HCT116 (cell line): ENCODE data around the gene ASCC1. TPM values are rescaled to one million over a fixed set of nuclear protein-coding genes. Genes with fewer than 3 reads are reported as not detected.

Source experiments
- ATAC-seq: fragments of 200-7000 bp; cut with Tn5 transposase; 2 replicates; pipeline ENCODE4 v1.9.1; 2020; ENCODE audit warnings: mild to moderate bottlenecking, moderate library complexity
- BruUV-seq: library from RNA; stranded (reverse); fragments of 400-500 nt; replicated peaks from 2 replicates; lab custom pipeline; 2021; lab: Mats Ljungman, UMichigan
- CTCF ChIA-PET: fragments of 300-600 bp; sonication (Branson Sonifier 250); formaldehyde crosslinking; loops from one replicate; lab custom pipeline; 2021; ENCODE audit warnings: antibody characterized with exemption; lab: Charles Lee
- POLR2A ChIA-PET: fragments of 300-600, 350-600 bp; sonication (Branson Sonifier 250); formaldehyde crosslinking; loops from one replicate; lab custom pipeline; 2021; ENCODE audit warnings: antibody characterized with exemption; lab: Charles Lee
- RAD21 ChIA-PET, 2 experiments: fragments of 300-600 bp; sonication (Branson Sonifier 250); formaldehyde crosslinking; loops; one replicate each; lab custom pipeline; 2023; ENCODE audit warnings: low total read pairs in 2 of 2; ENCODE audit not compliant: uncharacterized antibody in 2 of 2, unreplicated experiment in 2 of 2, low non-redundant PET in 1 of 2; lab: Charles Lee
- DNase-seq: peaks from one replicate; pipeline ENCODE4 v3.0.0-alpha.2; 2010; ENCODE audit warnings: low read depth, low spot score
- H2AFZ ChIP-seq: fragments of 200-600 bp; shearing (Covaris generic), sonication (generic); 2 replicates; pipeline ENCODE4 v1.6.1; 2017; ENCODE audit warnings: low read depth, mixed run types, mixed read lengths, antibody characterized with exemption, low read length; ENCODE audit not compliant: poor library complexity, severe bottlenecking
- H3K27ac ChIP-seq: 2 replicates; pipeline ENCODE4 v1.5.1; 2012; ENCODE audit warnings: low read depth, low read length
- H3K27me3 ChIP-seq: fragments of 200-600 bp; sonication (generic); 2 replicates; pipeline ENCODE4 v1.6.1; 2016; ENCODE audit warnings: mixed run types, low read length, mixed read lengths; ENCODE audit not compliant: insufficient read depth
- H3K36me3 ChIP-seq, 2 experiments: fragments of 200-500 bp in 1 of 2; fragments of 200-600 bp in 1 of 2; sonication (Bioruptor generic) in 1 of 2; sonication (generic) in 1 of 2; 2 replicates each; pipeline versions ENCODE4 v1.5.1 to v1.6.1; 2014 to 2016; ENCODE audit warnings: low read length in 2 of 2, inconsistent platforms in 1 of 2, mixed read lengths in 1 of 2, mixed run types in 1 of 2; ENCODE audit not compliant: insufficient read depth in 2 of 2, control insufficient read depth in 1 of 2
- H3K4me1 ChIP-seq, 2 experiments: fragments of 200-600 bp in 1 of 2; sonication (generic) in 1 of 2; 2 replicates each; pipeline versions ENCODE4 v1.5.1 to v1.6.1; 2012 to 2017; ENCODE audit warnings: low read length in 2 of 2, inconsistent platforms in 1 of 2, mild to moderate bottlenecking in 1 of 2, mixed read lengths in 1 of 2, mixed run types in 1 of 2, moderate library complexity in 1 of 2; ENCODE audit not compliant: insufficient read depth in 2 of 2, control insufficient read depth in 1 of 2
- H3K4me2 ChIP-seq: fragments of 200-600 bp; sonication (generic); 2 replicates; pipeline ENCODE4 v1.6.1; 2017; ENCODE audit warnings: mixed run types, low read length, mixed read lengths
- H3K4me3 ChIP-seq, 2 experiments: fragments of 200-600 bp in 1 of 2; sonication (generic) in 1 of 2; replicated peaks in 1 of 2; 2 replicates each; pipeline ENCODE4 v1.5.1; 2011 to 2016; ENCODE audit warnings: low read length in 2 of 2, control low read depth in 1 of 2, low read depth in 1 of 2, mild to moderate bottlenecking in 1 of 2, mixed read lengths in 1 of 2, mixed run types in 1 of 2
- H3K79me2 ChIP-seq: fragments of 200-600 bp; sonication (generic); 2 replicates; pipeline ENCODE4 v1.6.1; 2017; ENCODE audit warnings: mild to moderate bottlenecking, mixed run types, low read length, moderate library complexity, mixed read lengths; ENCODE audit not compliant: insufficient read depth
- H3K9ac ChIP-seq: fragments of 200-600 bp; sonication (generic); 2 replicates; pipeline ENCODE4 v1.6.1; 2016; ENCODE audit warnings: low read length, mixed read lengths
- H3K9me2 ChIP-seq: fragments of 200-600 bp; sonication (generic), shearing (Covaris generic); 2 replicates; pipeline ENCODE4 v1.6.1; 2017; ENCODE audit warnings: mixed run types, mild to moderate bottlenecking, moderate library complexity; ENCODE audit not compliant: insufficient read depth
- H3K9me3 ChIP-seq, 2 experiments: fragments of 200-500 bp in 1 of 2; fragments of 200-600 bp in 1 of 2; sonication (Bioruptor generic) in 1 of 2; sonication (generic) in 1 of 2; 2 replicates each; pipeline ENCODE4 v1.6.1; 2014 to 2017; ENCODE audit warnings: low read length in 2 of 2, mixed read lengths in 2 of 2, inconsistent platforms in 1 of 2, low read depth in 1 of 2, mild to moderate bottlenecking in 1 of 2, mixed run types in 1 of 2, moderate library complexity in 1 of 2; ENCODE audit not compliant: control insufficient read depth in 1 of 2, insufficient read depth in 1 of 2
- H4K20me1 ChIP-seq: fragments of 200-600 bp; sonication (generic), shearing (Covaris generic); 2 replicates; pipeline ENCODE4 v1.6.1; 2017; ENCODE audit warnings: mixed run types, mild to moderate bottlenecking, moderate library complexity; ENCODE audit not compliant: insufficient read depth
- CBX3 ChIP-seq: IDR thresholded peaks from 2 replicates; pipeline ENCODE4 v1.6.1; 2012; ENCODE audit warnings: low read depth
- ELF1 ChIP-seq: IDR thresholded peaks from 2 replicates; pipeline ENCODE4 v1.6.1; 2012; ENCODE audit warnings: low read depth, borderline replicate concordance
- FOSL1 ChIP-seq: IDR thresholded peaks from 2 replicates; pipeline ENCODE4 v1.6.1; 2012; ENCODE audit warnings: low read depth
- JUND ChIP-seq: IDR thresholded peaks from 2 replicates; pipeline ENCODE4 v1.6.1; 2012
- POLR2A ChIP-seq: IDR thresholded peaks from 2 replicates; pipeline ENCODE4 v1.7.0; 2011; ENCODE audit warnings: borderline replicate concordance; ENCODE audit not compliant: insufficient read depth, insufficient read length; ENCODE audit errors: extremely low read depth
- RAD21 ChIP-seq: IDR thresholded peaks from 2 replicates; pipeline ENCODE4 v1.6.1; 2012; ENCODE audit warnings: low read depth, mild to moderate bottlenecking
- SP1 ChIP-seq: IDR thresholded peaks from 2 replicates; pipeline ENCODE4 v1.6.1; 2012; ENCODE audit warnings: low read depth
- TCF7L2 ChIP-seq: IDR thresholded peaks from 2 replicates; pipeline ENCODE4 v1.7.0; 2011; ENCODE audit warnings: borderline replicate concordance, inconsistent platforms; ENCODE audit not compliant: insufficient read depth, insufficient read length; ENCODE audit errors: extremely low read depth
- intact Hi-C: fragments of 100-400 bp; cut with micrococcal nuclease; formaldehyde crosslinking; loops from 2 replicates; pipeline ENCODE4 v1.10.0; 2022
- total RNA-seq: library from RNA; stranded (reverse); gene quantifications from one replicate; pipeline ENCODE4 v1.2.1, GENCODE V29; 2021; ENCODE audit not compliant: unreplicated experiment
- TF ChIP-seq, protein P1 (sequence below), 3 experiments: fragments of 200-600 bp in 1 of 3; sonication (generic) in 1 of 3; IDR thresholded peaks in 2 of 3; conservative IDR thresholded peaks in 1 of 3; 2 replicates each; pipeline ENCODE4 v1.5.1; 2012 to 2017; ENCODE audit warnings: low read depth in 2 of 3, low read length in 2 of 3, antibody characterized with exemption in 1 of 3, borderline replicate concordance in 1 of 3, control low read depth in 1 of 3, mild to moderate bottlenecking in 1 of 3, mixed read lengths in 1 of 3, mixed run types in 1 of 3, moderate library complexity in 1 of 3; ENCODE audit not compliant: insufficient read depth in 1 of 3
- TF ChIP-seq, protein P2 (sequence below): IDR thresholded peaks from 2 replicates; pipeline ENCODE4 v1.6.1; 2011; ENCODE audit warnings: mild to moderate bottlenecking, low read length, moderate library complexity; ENCODE audit not compliant: insufficient replicate concordance; ENCODE audit errors: extremely low read depth

ASCC1 gene
- total RNA-seq, 1 experiment from 2014 or later, result 34.5 TPM

DNA sequence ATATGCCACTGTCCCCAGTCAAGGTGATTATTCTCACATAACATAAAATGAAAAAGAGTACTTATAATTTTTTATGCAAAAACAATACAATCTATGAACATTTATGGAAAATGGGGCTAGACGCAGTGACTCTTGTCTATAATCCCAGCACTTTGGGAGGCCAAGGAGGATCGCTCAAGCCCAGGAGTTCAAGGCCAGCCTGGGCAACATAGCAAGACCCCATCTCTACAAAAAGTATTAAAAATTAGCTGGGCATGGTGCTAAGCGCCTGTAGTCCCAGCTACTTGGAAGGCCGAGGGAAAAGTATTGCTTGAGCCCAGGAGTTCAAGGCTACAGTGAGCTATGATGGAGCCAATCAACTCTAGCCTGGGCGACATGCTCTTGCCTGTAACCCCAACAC lies 14.8 kb downstream of the ASCC1 start (continued):
- TF ChIP-seq, protein P1, sequence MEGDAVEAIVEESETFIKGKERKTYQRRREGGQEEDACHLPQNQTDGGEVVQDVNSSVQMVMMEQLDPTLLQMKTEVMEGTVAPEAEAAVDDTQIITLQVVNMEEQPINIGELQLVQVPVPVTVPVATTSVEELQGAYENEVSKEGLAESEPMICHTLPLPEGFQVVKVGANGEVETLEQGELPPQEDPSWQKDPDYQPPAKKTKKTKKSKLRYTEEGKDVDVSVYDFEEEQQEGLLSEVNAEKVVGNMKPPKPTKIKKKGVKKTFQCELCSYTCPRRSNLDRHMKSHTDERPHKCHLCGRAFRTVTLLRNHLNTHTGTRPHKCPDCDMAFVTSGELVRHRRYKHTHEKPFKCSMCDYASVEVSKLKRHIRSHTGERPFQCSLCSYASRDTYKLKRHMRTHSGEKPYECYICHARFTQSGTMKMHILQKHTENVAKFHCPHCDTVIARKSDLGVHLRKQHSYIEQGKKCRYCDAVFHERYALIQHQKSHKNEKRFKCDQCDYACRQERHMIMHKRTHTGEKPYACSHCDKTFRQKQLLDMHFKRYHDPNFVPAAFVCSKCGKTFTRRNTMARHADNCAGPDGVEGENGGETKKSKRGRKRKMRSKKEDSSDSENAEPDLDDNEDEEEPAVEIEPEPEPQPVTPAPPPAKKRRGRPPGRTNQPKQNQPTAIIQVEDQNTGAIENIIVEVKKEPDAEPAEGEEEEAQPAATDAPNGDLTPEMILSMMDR (IDR thresholded peaks at IDR 0.05 in 2 of 3, conservative IDR thresholded peaks at IDR 0.05 in 1 of 3; ENCODE audit: borderline replicate concordance in 1 of 3, insufficient read depth in 1 of 3, low read depth in 2 of 3, low read length in 2 of 3), result no peak
- TF ChIP-seq JUND (no peak), TCF7L2 (no peak), ELF1 (no peak), CBX3 (no peak), FOSL1 (no peak)

DNA sequence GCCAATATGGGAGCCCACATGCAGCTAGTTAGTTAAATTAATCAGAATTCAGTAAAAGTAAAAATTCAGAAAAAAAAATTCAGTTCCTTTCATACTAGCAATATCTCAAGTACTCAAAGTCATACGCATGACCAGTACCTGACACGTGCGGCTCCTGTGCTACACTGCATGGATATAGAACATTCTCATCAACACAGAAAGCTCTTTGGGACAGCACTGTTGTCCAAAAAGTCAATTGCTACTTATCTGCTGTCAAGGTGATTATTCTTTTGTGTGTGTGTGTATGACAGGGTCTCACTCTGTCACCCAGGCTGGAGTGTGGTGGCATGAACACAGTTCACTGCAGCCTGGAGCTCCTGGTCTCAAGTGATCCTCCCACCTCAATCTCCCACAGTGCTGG lies 15.2 kb downstream of the ASCC1 start:
- ChIA-PET CTCF (interaction anchor here (1.7 kb wide), 1 partner anchor 134 kb away, joined by 7 read pairs; no protein-coding TSS in a partner anchor), RAD21 (no interaction called here), POLR2A (interaction anchor here (1.1 kb wide), 1 partner anchor 73 kb away, joined by 3 read pairs; the partner anchor contains the start of gene DDIT4)
- Histone ChIP-seq H4K20me1 (no peaks in the 10 kb centered on the region), H3K9ac (no peak overlapping the region), H3K36me3 (peaks cover 0 to 9% of the 10 kb centered on the region in 2 experiments; a peak in 2 of 4 replicates), H3K9me2 (no peaks in the 10 kb centered on the region), H3K4me2 (no peak overlapping the region), H2AFZ (no peak overlapping the region), H3K79me2 (no peaks in the 10 kb centered on the region), H3K4me3 (no peak overlapping the region), H3K4me1 (peaks cover 11 to 18% of the 10 kb centered on the region in 2 experiments), H3K27ac (no peak overlapping the region), H3K27me3 (no peaks in the 10 kb centered on the region), H3K9me3 (no peaks in the 10 kb centered on the region)
- no TSS peak for BruUV-seq
- intact Hi-C loops, result no loop called here
- ATAC-seq, result no peak
- DNase-seq, result no peak
- TF ChIP-seq POLR2A (no peak), SP1 (no peak), ELF1 (no peak), RAD21 (no peak)
- TF ChIP-seq, protein P2, sequence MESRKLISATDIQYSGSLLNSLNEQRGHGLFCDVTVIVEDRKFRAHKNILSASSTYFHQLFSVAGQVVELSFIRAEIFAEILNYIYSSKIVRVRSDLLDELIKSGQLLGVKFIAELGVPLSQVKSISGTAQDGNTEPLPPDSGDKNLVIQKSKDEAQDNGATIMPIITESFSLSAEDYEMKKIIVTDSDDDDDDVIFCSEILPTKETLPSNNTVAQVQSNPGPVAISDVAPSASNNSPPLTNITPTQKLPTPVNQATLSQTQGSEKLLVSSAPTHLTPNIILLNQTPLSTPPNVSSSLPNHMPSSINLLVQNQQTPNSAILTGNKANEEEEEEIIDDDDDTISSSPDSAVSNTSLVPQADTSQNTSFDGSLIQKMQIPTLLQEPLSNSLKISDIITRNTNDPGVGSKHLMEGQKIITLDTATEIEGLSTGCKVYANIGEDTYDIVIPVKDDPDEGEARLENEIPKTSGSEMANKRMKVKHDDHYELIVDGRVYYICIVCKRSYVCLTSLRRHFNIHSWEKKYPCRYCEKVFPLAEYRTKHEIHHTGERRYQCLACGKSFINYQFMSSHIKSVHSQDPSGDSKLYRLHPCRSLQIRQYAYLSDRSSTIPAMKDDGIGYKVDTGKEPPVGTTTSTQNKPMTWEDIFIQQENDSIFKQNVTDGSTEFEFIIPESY, result no peak
